GM21360 (cell line): Measurements from ENCODE around the gene CCDC71L.

Experiments used
- ATAC-seq: cut with Tn5 transposase; IDR thresholded peaks from one replicate; pipeline ENCODE4 v1.9.1; 2021; ENCODE audit warnings: mild to moderate bottlenecking, moderate library complexity; ENCODE audit not compliant: unreplicated experiment

The CCDC71L gene

GRCh38 chr7:106626376-106627164 is 34.4 kb downstream of the CCDC71L start:
- ATAC-seq = no peak

DNA sequence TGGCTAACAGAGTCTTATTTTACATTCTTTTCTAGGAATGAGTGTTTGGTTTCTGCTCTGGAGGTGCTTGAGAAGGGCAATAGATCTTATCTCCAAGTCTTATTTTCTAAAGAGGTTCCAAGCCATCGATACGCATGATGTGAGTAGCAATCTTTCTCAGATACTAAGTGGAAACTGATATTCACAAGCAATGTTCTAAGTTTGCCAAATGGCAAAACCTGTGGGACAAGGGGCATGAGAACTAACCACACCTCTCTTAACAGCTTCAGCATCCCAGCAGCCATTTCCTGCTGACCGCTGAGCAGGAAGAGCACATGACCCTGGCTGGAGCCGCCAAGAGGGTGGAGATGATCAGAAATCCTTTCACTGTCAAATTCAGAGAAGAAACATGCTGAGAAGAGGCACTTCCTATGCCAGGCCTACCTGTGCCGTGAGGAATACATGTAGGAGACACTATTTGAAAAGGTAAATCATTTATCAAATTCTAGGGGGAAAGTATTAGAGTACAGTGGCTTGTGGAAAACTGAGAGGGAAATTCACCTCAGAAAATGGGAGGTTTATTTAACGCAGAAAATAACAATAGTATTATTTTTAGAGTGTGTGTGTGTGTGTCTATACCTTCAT is 35.2 kb downstream of the CCDC71L start:
- no peak for ATAC-seq

DNA sequence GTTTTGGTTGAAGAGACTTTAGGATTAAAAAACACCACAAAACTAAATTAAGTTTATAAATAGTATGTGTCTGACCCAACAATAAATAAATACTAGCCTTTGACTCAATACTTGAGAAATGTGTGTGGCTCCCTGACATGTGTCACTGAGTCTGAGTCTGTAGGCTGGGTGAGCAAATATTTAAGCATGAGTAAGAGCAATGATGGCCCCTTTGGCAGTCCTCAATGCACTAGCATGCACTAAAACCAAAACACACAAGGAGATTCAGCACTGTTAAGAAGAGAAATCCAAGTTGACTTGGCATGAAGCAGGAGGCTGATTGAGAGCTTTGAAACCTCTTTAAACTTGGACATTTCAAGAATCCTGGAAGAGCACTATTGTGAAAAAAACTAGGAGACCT is 37.1 kb downstream of the CCDC71L start:
- ATAC-seq = no peak

DNA sequence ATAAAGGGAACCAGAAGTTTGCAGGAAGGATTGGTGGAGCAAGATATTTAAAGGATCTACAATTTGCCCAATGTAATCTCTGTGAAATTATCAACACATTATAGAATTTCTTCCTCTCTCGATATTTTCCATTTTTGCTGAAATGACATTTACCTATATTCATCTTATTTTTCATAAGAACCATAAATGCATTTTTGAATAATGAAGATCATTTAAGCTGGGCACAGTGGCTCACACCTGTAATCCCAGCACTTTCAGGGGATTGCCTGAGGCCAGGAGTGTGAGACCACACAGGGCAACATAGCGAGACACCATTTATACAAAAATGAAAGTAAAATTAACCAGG is 37.7 kb downstream of the CCDC71L start:
- ATAC-seq = no peak

GRCh38 chr7:106622654-106623314 is 38.2 kb downstream of the CCDC71L start:
- ATAC-seq = no peak

- ATAC-seq = no peak
These were observed 39.4 kb downstream of the CCDC71L start for GRCh38 chr7:106621393-106622132.

GRCh38 chr7:106620676-106621075 is 40.3 kb downstream of the CCDC71L start:
- ATAC-seq = no peak

GRCh38 chr7:106620034-106620433 is 40.9 kb downstream of the CCDC71L start:
- no peak for ATAC-seq

- ATAC-seq = no peak
These were observed 41.7 kb downstream of the CCDC71L start for GRCh38 chr7:106619213-106619612.

DNA sequence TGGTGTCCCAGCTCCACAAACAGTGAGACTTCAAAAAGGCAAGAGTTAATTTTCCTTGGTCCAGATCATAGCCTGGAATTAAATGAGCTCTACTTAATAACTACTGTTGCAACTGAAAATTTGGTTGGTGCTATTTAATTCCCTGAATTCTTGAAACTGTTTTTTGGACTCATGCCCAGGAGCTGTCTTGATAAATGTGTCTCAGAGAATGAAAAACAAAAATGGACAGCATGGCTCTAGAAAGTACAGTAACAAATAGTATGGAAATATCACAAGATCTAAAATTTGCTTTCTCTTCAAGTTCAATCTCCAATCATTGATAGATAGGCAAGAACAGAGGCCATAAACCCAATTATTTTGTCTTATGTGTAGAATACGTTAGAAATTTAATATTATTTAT is 42.5 kb downstream of the CCDC71L start:
- ATAC-seq = no peak

DNA sequence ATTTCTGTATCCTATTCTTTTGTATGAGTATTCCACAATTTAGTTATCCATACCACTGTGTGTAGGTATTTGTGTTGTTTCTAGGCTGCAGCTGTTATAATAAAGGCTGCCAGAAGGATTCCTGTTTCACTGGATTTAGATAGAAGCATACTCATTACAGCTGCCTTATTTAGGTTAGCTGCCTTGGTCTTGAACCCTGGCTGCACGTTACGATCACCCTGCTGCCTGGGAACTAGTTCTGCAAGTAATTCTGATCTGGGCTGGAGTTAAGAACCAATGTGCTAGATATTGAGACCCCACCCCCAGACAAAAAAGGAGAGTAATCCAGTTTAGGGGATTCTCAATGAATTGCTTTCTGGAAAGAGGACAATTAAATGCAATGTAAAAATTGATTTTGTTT is 43.1 kb downstream of the CCDC71L start:
- no peak for ATAC-seq

DNA sequence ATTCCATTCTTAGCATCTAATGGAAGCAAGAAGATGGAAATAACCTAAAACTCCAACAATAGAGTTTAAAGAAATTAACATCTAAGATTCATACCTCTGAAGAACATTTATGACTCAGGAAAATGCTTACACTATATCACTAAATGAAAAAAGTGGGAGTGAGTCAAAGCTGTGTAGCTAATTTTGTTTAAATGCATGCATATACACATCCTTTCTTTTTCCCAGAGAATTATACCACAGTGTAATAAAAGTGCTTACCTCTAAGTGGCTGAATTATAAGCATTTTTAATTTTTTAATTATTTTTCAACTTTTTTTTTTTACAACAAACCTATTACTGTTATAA is 44.3 kb downstream of the CCDC71L start:
- no peak for ATAC-seq

DNA sequence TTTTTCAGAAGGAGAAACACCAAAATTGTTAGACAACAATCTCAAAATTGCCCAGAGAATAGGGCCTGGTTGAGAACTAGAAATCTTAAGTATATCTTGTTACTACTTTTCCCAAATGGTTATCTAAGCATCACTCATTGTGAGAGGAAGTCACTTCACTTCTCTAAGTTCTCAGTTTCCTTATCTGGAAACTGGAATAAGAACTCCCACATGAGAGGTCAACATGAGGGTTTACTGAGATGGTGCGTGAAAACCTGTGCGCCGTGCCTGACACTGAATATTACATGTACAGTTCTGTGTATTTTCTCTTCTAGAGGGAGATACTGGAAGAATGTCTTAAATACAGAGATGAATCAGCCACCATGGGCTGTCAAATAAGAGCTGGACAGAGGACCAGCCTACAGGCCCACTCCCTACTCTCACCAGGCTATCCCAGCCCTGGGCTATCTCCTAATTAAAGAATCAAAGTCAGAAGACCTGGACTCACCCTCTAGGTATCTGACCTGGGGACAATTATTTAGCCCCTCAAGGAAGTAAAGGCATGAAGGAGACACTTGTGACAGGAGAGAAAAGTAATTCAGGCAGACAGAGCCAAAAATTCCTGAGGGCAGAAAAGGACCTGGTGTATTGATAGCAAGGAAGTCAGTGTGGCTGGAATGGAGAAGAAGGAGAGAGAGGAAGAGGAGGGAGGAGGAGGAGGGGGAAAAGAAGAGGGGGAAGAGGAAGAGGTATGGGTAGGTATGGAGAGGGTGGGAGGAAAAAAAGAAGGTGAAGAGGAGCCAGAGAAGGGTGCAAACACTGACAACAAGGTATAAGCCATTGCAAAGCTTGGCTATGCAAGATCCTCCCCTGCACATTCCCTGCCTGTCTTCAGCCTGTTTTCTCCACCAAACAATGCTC is 44.9 kb downstream of the CCDC71L start:
- no peak for ATAC-seq

- no peak for ATAC-seq
These were observed 46.2 kb downstream of the CCDC71L start for GRCh38 chr7:106614751-106615150.

GRCh38 chr7:106613848-106614560 is 47.0 kb downstream of the CCDC71L start:
- no peak for ATAC-seq

DNA sequence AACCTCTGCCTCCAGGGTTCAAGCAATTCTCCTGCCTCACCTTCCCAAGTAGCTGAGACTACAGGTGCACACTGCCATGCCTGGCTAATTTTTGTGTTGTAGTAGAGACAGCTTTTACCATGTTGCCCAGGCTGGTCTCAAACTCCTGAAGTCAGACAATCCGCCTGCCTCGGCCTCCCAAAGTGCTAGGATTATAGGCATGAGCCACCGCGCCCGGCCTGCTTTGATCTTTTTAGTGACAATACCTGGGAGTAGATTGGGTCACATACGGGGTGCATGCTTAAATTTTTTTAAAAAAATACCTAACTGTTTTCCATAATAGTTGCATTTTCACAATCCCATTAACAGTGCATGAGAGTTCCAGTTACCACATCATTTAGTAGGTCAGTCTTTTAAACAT is 47.7 kb downstream of the CCDC71L start:
- ATAC-seq = no peak

- no peak for ATAC-seq
These were observed 48.5 kb downstream of the CCDC71L start for GRCh38 chr7:106612432-106612831.

- ATAC-seq = no peak
These were observed 49.0 kb downstream of the CCDC71L start for GRCh38 chr7:106611911-106612310.

DNA sequence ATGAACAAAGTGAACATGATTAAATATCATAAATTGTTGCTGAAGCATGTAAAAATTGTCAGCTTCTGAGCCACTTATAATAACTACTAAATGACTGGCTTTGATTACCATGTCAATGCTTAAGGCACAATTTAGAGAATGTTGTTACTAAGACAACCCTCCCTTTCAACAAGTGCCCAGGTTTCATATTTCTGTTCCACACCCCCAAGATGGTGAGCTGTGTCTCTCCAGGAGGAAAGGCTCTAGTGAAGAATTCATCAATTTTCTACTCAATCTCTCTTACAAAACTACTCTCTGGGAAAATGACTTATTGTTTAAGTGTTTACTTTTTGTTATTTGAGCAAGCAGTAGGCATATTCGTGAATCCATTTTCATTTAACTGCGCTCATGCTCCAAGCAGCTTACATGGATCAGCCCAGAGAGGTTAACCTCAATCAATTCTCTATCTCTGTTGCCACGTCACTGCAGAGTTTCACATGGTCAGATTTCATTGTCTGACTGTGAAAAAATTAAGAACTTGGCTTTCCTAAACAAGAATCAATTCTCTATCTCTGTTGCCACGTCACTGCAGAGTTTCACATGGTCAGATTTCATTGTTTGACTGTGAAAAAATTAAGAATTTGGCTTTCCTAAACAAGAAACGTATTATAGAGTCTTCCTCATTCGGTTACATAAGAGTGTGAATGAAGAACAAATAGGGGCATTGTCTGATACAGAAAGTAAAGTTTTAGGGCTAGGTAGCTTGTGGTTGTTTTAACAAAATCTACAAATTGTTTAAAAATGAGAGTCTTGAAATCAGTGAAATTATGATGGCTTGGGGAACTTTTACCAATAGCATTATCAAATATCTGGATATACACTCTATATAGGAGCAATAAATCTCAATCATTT is 49.7 kb downstream of the CCDC71L start:
- ATAC-seq = no peak
